HepG2 (cell line): Measurements from ENCODE around the gene ORC2. TPM values are rescaled to one million over a fixed set of nuclear protein-coding genes. Genes with fewer than 3 reads are reported as not detected.

Source experiments
- CENPX ChIP-seq: sonication (generic); formaldehyde crosslinking; IDR thresholded peaks from 2 replicates; pipeline ENCODE4 v1.9.0; 2021; ENCODE audit warnings: mild to moderate bottlenecking, missing genetic modification reagents, moderate library complexity
- FOXA1 ChIP-seq, 2 experiments: fragments of 450-650 bp in 1 of 2; sonication (generic) in 1 of 2; formaldehyde crosslinking in 1 of 2; IDR thresholded peaks; 2 replicates each; pipeline versions ENCODE4 v1.4.0 to v1.6.1; 2016 to 2020; ENCODE audit warnings: missing genetic modification reagents in 1 of 2
- GMEB2 ChIP-seq: IDR thresholded peaks from 2 replicates; pipeline ENCODE4 v1.6.1; 2016; ENCODE audit warnings: missing biosample characterization, missing genetic modification reagents, low read depth
- HIC2 ChIP-seq: sonication (generic); formaldehyde crosslinking; IDR thresholded peaks from 2 replicates; pipeline ENCODE4 v1.9.0; 2022; ENCODE audit warnings: low read depth, missing genetic modification reagents
- HNRNPLL ChIP-seq: fragments of 200-400 bp; formaldehyde crosslinking; IDR thresholded peaks from 2 replicates; pipeline ENCODE4 v1.6.1; 2017; ENCODE audit warnings: mild to moderate bottlenecking, low read depth, low read length; ENCODE audit not compliant: poor library complexity, severe bottlenecking
- IKZF1 ChIP-seq: fragments of 450-650 bp; IDR thresholded peaks from 2 replicates; pipeline ENCODE4 v1.7.1; 2016
- KDM5A ChIP-seq: fragments of 200-600 bp; sonication (generic); IDR thresholded peaks from 2 replicates; pipeline ENCODE4 v1.7.0; 2018; ENCODE audit warnings: antibody characterized with exemption, mild to moderate bottlenecking, low read length, borderline replicate concordance
- MYC ChIP-seq: sonication (generic); formaldehyde crosslinking; IDR thresholded peaks from 2 replicates; pipeline ENCODE4 v1.9.0; 2021; ENCODE audit warnings: missing genetic modification reagents, borderline replicate concordance
- NR0B2 ChIP-seq: sonication (generic); formaldehyde crosslinking; IDR thresholded peaks from 2 replicates; pipeline ENCODE4 v1.4.0; 2020; ENCODE audit warnings: mild to moderate bottlenecking, missing genetic modification reagents
- TFE3 ChIP-seq: IDR thresholded peaks from 2 replicates; pipeline ENCODE4 v1.6.1; 2016
- ZBTB14 ChIP-seq: sonication (generic); formaldehyde crosslinking; IDR thresholded peaks from 2 replicates; pipeline ENCODE4 v1.4.0; 2020; ENCODE audit warnings: missing genetic modification reagents
- ZFP62 ChIP-seq: sonication (generic); formaldehyde crosslinking; IDR thresholded peaks from 2 replicates; pipeline ENCODE4 v1.4.0; 2020; ENCODE audit warnings: missing genetic modification reagents
- ZMAT3 ChIP-seq: sonication (generic); formaldehyde crosslinking; conservative IDR thresholded peaks from 2 replicates; pipeline ENCODE4 v1.7.0; 2021; ENCODE audit warnings: missing genetic modification reagents
- ZNF264 ChIP-seq: sonication (generic); formaldehyde crosslinking; IDR thresholded peaks from 2 replicates; pipeline ENCODE4 v1.4.0; 2020; ENCODE audit warnings: missing genetic modification reagents
- ZNF326 ChIP-seq: sonication (generic); formaldehyde crosslinking; IDR thresholded peaks from 2 replicates; pipeline ENCODE4 v1.4.0; 2020; ENCODE audit warnings: missing genetic modification reagents, borderline replicate concordance
- ZNF512 ChIP-seq: sonication (generic); formaldehyde crosslinking; IDR thresholded peaks from 2 replicates; pipeline ENCODE4 v1.4.0; 2020; ENCODE audit warnings: mild to moderate bottlenecking, missing genetic modification reagents
- ZNF780A ChIP-seq: sonication (generic); formaldehyde crosslinking; IDR thresholded peaks from 2 replicates; pipeline ENCODE4 v1.8.0; 2022; ENCODE audit warnings: mild to moderate bottlenecking, missing genetic modification reagents, moderate library complexity
- ZSCAN25 ChIP-seq: sonication (generic); formaldehyde crosslinking; IDR thresholded peaks from 2 replicates; pipeline ENCODE4 v1.8.0; 2022; ENCODE audit warnings: mild to moderate bottlenecking, missing genetic modification reagents
- ZSCAN29 ChIP-seq: sonication (generic); formaldehyde crosslinking; conservative IDR thresholded peaks from 2 replicates; pipeline ENCODE4 v1.4.0; 2020; ENCODE audit warnings: mild to moderate bottlenecking, missing genetic modification reagents
- polyA plus RNA-seq, 8 experiments: library from polyadenylated mRNA; depleted of rRNA in 3 of 8; stranded (reverse) in 7 of 8; unstranded in 1 of 8; fragments of >200 nt; fragmentation: Illumina TruSeq in 4 of 8; extraction: Trizol in 4 of 8; gene quantifications; 2 replicates each; pipeline versions ENCODE4 v1.2.1 to v1.2.3, GENCODE V29; 2011 to 2016; ENCODE audit warnings: low read depth in 4 of 8, missing spikeins in 1 of 8, mixed read lengths in 1 of 8; ENCODE audit not compliant: insufficient read depth in 1 of 8
- total RNA-seq, 5 experiments: library from RNA; depleted of rRNA; stranded (reverse); fragments of >200 nt; fragmentation: Illumina TruSeq; extraction: Trizol; gene quantifications; 2 replicates each; pipeline ENCODE4 v1.2.3, GENCODE V29; 2016; ENCODE audit warnings: low read depth in 1 of 5

Gene ORC2
- total and polyA plus RNA-seq, 2 of the 13 experiments (the other 11 are each of a cell fraction or from before 2014, with no cell fraction given): 19.3 to 73.5 TPM

GRCh38 chr2:200888704-200889625 lies 74.5 kb downstream of the ORC2 start, which contains the start of the genes NIF3L1 and PPIL3 (continued):
- TF ChIP-seq ZSCAN25 (CRISPR knock-in tag): peak; percentile 94
- no peak for TF ChIP-seq ZFP62
- TF ChIP-seq ZNF512 (CRISPR knock-in tag): no peak; the same call in 1 of the 2 replicates
- no peak; the same call in 1 of the 2 replicates for TF ChIP-seq ZMAT3 (CRISPR knock-in tag)
- no peak for TF ChIP-seq HNRNPLL
- TF ChIP-seq TFE3 (CRISPR knock-in tag): peak; percentile 23; the same call in 1 of the 2 replicates
- no peak for TF ChIP-seq HIC2 (CRISPR knock-in tag)
- TF ChIP-seq NR0B2 (CRISPR knock-in tag): no peak
- TF ChIP-seq CENPX (CRISPR knock-in tag): no peak
- TF ChIP-seq FOXA1 (IDR thresholded peaks at IDR 0.05): no peak
- no peak for TF ChIP-seq FOXA1 (CRISPR knock-in tag; IDR thresholded peaks at IDR 0.05)
- TF ChIP-seq GMEB2: no peak; the same call in 1 of the 2 replicates
- TF ChIP-seq ZNF326 (CRISPR knock-in tag): no peak
- TF ChIP-seq ZNF264 (CRISPR knock-in tag): peak; percentile 86; the same call in 1 of the 2 replicates
- peak; percentile 33; the same call in 1 of the 2 replicates for TF ChIP-seq ZBTB14 (CRISPR knock-in tag)
- TF ChIP-seq MYC: peak; percentile 73
- TF ChIP-seq ZSCAN29 (CRISPR knock-in tag): peak; percentile 4; the same call in 1 of the 2 replicates
- peak; percentile 97 for TF ChIP-seq KDM5A
- TF ChIP-seq IKZF1: no peak
- TF ChIP-seq ZNF780A (CRISPR knock-in tag): peak; percentile 89; the same call in 1 of the 2 replicates
